K562 (cell line): ENCODE measurements around the gene C2orf42.

ENCODE experiments used
- TARDBP ChIP-seq: fragments of 450-650 bp; IDR thresholded peaks from 2 replicates; pipeline ENCODE4 v1.6.1; 2016
- U2AF2 ChIP-seq: fragments of 200-400 bp; formaldehyde crosslinking; optimal IDR thresholded peaks from 2 replicates; pipeline ENCODE3; 2017; ENCODE audit warnings: low read depth, mild to moderate bottlenecking, low read length
- ZNF232 ChIP-seq: sonication (generic); formaldehyde crosslinking; IDR thresholded peaks from 2 replicates; pipeline ENCODE4 v1.8.0; 2022; ENCODE audit warnings: mild to moderate bottlenecking, missing genetic modification reagents

- TF ChIP-seq ZNF232 (CRISPR knock-in tag) (no peak), TARDBP (no peak), U2AF2 (no peak)
Observed at GRCh38 chr2:70191244-70191735, 471 bp upstream of the C2orf42 start.
